GM21723 (cell line): ENCODE results near the gene FMN2.

Experiments used
- ATAC-seq: cut with Tn5 transposase; IDR thresholded peaks from one replicate; pipeline ENCODE4 v1.9.1; 2021; ENCODE audit warnings: mild to moderate bottlenecking, moderate library complexity; ENCODE audit not compliant: unreplicated experiment

The FMN2 gene

DNA sequence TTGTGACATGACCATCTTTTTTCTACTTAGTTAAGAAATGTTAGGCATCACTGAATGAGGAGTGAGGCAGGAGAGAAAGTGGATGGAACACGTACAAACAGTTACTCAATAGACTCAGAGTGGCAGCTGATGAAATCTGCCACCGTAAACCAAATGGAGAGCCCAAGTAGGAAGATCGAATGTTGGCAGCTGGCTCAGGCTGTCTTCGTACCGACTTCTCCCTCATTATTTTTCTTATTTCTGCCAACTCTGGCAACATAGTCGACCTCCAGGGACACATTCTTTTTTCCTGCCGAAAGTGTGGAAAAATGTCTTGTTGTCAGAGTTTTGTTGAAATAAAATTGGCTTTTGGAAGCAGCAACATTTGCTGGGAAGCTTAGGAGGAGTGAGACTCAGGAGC, 377.0 kb downstream of the FMN2 start:
- no peak for ATAC-seq

GRCh38 chr1:240474133-240474614, 382.5 kb downstream of the FMN2 start:
- no peak for ATAC-seq

DNA sequence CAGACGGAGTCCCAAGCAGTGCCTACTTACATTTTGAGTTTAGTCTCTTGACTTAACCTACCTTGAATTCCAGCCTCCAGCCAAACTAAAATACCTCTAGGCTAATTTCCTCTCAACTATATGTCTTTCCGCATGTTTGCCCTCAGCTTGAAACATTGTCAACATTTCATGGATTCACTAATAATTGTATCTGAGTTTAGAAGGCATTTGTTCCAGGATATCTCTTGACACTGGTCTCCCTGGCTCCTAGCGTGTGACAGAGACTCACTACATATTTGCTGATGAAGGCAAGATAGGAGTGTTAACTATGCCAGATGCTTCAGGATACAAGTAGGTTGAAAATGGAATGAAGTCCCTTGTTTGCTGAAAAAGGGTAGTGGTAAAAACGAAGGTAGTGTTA, 384.1 kb downstream of the FMN2 start:
- no peak for ATAC-seq

DNA sequence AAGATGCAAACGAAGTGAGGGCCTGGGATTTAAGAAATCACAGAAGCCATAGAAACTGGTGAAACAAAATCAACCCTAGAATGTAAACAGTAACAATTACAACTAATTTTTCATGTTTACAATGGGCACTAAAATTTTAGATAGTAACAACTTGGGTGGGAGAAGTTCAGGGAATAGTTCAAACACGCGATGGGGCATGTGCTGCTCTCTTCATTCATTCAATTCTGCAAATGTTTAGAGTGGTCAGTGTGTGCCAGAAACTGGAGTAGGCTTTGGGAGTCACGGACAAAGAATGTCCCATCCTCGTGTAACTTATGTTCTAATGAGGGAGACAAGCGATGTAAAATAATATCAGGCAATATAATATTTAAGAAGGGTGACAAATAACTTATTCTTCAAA, 386.9 kb downstream of the FMN2 start:
- ATAC-seq = no peak

GRCh38 chr1:240484804-240485443, 393.2 kb downstream of the FMN2 start:
- ATAC-seq = no peak

DNA sequence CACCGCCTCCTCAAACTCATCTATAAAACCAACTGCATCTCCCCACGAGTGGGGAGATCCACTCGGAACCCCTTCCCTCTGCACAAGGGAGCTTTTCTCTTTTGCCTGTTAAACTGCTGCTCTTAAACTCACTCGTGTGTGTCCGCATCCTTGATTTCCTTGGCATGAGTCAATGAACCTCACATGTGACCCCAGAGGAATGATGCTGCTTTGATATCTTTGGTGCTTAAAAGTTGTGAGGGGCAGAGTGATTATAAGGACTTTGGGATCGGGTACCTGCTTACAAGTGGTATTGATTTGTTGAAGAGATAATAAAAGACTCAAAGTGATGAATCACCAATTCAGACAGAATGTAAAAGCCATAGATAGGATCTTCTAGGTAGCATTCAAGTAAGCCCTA, 394.9 kb downstream of the FMN2 start:
- ATAC-seq = no peak

DNA sequence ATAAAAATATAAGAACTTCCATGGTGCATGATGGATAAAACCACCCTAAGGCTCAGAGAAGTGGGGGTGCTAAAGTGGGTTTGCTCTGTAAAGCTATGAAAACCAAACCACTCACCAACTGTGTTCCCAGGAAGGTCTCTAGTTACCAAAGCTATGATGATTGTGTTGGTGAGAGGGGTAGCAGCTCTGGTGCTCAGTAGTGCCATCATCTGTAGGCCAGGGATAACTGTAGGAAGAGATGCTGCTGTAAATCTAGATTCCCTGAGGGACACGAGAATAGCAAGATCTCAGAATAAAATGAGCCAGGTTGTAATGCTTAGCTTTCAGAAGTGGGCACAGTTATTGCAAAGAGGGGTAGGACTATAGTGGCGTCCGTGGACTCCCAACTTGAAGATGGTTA, 395.8 kb downstream of the FMN2 start:
- ATAC-seq = no peak

DNA sequence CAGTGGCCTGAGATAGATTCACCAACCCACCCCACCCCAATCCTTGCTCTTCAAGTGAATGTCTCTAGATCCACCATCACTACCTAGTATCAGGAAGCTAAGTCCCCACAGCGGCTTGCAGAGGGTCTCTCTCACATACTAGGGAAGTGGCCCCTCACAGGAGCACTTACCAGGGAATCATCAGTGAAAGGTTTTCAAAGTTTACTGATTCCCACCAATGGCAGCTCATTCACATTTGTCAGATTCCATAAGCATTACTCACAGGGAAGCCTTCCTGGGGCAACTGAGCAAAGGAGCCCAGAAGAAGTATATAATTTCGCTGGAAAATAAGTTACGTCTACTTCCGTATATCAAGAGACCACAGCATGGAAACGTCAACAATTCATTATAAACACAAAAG, 399.5 kb downstream of the FMN2 start:
- ATAC-seq = no peak

DNA sequence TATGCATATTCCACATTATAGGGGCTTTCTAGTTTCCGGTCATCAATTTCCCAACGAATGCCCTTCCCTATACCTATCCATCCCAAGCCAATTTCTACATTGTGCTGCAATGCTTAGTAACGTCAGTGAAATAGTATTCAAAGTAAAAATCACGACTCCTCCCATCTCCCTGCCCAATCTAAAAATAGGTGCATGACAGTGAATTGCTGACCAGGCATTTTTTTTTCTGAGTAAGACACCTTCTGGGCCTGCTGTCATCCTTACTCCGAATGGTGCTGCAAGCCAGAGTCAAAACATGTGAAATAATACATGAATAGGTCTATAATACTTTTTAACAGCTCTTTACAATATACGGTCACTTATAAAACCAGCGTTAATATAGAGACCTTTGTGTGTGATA, 400.1 kb downstream of the FMN2 start:
- no peak for ATAC-seq

DNA sequence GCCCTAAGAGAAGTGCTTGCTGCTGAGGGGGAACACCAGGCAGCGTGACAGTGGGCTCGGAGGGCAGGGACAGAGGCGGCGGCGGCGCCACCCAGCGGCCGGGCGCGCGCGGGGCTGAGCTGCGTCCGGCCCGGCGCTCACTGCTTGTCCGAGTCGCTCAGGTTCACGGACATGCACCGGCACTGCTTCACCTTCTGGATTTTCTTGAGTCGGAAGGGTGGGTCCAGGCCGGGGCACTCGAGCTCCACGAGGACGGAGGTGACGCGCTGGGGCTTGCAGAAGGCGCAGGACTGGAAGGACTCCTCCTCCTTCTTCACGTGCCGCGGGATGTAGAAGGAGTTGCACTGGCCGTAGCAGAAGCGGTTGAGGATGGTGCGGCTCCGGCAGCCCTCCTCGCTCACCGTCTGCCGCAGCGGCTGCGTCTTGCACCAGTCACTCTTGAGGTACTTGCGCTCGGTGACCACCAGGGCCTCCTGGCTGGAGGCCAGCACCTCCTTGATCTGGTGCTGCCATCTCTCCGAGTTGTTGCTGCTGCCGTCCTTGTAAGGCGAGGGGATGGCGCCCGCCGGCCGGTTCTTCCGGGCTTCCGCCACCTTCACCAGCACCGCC, 401.3 kb downstream of the FMN2 start:
- ATAC-seq = no peak

DNA sequence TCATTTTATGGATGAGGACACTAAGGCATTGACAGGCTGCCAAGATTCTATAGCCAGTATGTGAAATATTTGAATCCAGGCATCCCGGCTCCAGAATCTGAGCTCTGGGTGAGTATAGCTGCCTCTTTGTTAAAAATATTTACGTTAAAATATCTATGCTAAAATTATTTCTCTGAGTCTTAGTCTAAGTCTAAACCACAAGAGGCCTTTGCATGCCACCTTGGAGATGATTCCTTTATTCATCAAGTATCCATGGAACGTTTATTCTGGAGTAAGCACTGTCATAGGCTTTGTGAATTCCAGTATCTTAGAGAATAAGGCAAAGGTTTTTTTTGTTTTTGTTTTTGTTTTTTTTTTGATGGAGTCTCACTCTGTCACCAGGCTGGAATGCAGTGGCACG, 403.9 kb downstream of the FMN2 start:
- ATAC-seq = no peak

DNA sequence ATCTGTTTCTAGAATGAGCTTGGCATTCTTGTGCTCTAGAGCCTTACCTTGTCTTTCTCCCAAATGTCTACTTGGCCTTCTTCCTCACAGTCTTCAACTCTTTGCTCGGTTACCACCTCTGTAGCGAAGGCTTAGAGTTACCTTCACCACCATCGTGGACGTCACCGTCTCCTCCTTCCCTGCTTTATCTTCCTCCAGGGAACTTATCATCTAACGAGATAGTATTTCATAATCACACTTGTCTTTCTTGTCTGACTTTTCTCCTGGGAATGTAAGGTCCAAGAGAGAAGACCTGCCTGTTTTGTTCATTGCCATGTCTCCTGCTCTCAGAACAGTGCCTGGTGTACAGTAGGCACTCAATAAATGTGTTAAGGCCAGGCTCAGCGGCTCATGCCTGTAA, 404.7 kb downstream of the FMN2 start:
- ATAC-seq = no peak

- ATAC-seq = no peak
These were observed 405.3 kb downstream of the FMN2 start for GRCh38 chr1:240496941-240497340.

GRCh38 chr1:240497908-240498307, 406.2 kb downstream of the FMN2 start:
- no peak for ATAC-seq

DNA sequence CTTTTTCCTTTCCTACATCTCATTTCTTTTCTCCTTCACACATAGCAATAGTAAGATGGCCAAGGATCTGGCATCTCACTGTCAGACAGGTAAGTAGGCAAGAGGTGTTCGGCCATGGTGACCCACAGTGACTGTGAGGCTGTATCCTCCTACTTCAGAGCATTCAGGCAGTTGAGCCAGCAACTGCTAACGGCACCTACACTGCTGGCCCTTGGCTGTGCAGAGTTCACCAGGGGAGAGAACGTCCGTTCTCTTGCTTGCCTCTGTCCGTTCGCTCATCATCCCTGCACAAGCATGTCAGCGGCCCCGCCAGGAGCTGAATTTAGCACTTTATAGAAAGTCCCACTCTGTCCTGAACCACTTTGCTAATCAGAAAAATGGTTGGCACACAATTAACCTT, 406.7 kb downstream of the FMN2 start:
- ATAC-seq = no peak

DNA sequence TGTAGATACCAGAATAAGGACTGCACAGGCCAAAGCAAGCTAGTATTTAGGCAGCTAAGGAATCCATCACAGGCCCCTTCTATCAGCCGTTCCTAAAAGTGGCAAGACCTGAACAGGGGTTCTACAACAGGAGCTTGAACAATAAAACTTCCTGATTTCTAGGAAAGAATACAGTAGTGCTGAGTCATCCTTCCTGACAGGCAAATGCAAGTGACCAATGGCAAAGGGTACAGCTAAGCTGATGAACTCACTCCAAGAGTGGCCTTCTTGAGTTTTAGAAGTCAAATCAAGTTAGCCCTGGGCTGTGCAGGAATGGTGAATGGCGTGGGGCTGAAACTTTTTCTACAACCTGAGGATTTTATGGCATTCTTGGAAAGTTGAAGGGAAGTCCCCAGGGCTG, 407.3 kb downstream of the FMN2 start:
- ATAC-seq = no peak

GRCh38 chr1:240500647-240501046, 409.0 kb downstream of the FMN2 start:
- ATAC-seq = no peak

DNA sequence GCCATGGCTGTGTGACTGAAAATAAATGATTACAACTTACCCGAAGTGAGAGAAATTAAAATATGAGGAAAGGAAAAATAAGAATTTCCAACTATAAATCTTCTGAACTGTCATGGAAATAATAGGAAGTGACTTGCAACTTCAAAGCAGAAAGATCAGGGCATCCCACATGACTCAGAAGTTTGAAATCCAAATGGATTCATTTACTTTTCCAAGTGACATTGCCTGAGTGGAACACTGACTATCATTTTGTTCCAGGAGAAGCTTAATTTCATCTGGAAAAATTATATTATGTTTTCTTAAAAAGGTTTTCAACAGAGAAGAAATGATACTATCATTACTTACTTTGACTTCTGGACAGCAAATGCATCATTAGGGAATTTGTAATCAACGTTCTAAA, 409.4 kb downstream of the FMN2 start:
- no peak for ATAC-seq

DNA sequence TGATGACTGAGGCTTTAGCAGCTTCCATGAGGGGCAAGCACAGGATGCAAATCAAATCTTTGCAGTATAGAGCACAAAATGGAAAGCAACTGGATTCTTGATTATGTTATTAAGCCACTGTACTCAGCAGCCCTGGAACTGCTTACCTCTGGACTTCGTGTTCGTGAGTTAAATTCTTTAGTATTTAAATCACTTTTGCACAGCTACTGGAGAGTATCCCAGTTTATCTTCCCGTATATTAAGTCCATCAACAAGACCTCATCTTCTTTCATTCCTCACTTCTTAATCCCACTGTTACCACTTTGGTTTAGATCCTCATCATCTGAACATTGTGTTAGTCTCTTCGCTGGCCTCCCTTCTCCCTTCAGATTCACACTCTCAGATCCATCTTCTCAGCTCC, 411.4 kb downstream of the FMN2 start:
- ATAC-seq = no peak

- no peak for ATAC-seq
These were observed 411.9 kb downstream of the FMN2 start for GRCh38 chr1:240503558-240503957.

DNA sequence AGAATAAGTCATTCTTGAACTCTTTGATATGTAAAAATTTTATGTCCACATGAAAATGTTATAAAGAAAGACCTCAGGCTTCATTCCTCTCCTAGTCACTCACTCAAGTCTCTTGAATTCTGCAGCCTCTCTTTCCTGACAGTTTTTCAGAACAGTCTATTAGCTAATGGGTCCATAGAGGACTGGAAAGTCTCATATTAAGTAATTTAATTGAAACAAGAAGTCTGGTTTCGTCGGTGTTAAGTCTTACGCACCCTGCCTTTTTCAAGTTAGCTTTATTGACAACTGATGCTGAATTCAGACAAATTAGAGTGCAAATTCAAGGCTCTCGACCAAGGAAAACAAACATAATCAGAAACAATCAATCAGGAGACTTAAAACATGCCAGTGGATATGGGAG, 414.5 kb downstream of the FMN2 start:
- ATAC-seq = no peak

- ATAC-seq = no peak
These were observed 416.5 kb downstream of the FMN2 start for GRCh38 chr1:240508201-240508600.

GRCh38 chr1:240508950-240509349, 417.3 kb downstream of the FMN2 start:
- no peak for ATAC-seq
